K562 (cell line): ENCODE data around the gene DIP2C. TPM values are rescaled to one million over a fixed set of nuclear protein-coding genes. Genes with fewer than 3 reads are reported as not detected.
A peak's percentile ranks its signal among the peaks of the same experiment; 100 is the strongest.

Experiments
- ATAC-seq: fragments of 200-7000 bp; cut with Tn5 transposase; 3 replicates; pipeline ENCODE4 v1.9.1; 2020; ENCODE audit warnings: moderate library complexity
- BruUV-seq: library from RNA; stranded (reverse); fragments of 400-500 nt; replicated peaks from 2 replicates; lab custom pipeline; 2021; lab: Mats Ljungman, UMichigan
- CTCF ChIA-PET: fragments of 300-600 bp; formaldehyde crosslinking; extraction: SDS; loops from one replicate; lab custom pipeline; 2021; ENCODE audit warnings: low intra/inter-chr PET ratio; lab: Yijun Ruan, JAX
- POLR2A ChIA-PET: fragments of 300-600, 350-650 bp; sonication (Branson Sonifier 250); formaldehyde crosslinking; extraction: SDS; loops from one replicate; lab custom pipeline; 2021; ENCODE audit warnings: antibody characterized with exemption, inconsistent platforms; lab: Yijun Ruan, JAX
- DNase-seq, 4 experiments: peaks; one replicate each; pipeline versions ENCODE4 v3.0.0 to v3.0.0-alpha.2; 2011 to 2018; ENCODE audit warnings: low spot score in 3 of 4, mixed read lengths in 3 of 4; ENCODE audit errors: extremely low read depth in 1 of 4
- FAIRE-seq: peaks from 2 replicates; lab custom pipeline; 2011; peaks lifted over from hg19 to GRCh38; lab: Jason Lieb, UNC
- H2AFZ ChIP-seq: 2 replicates; pipeline ENCODE4 v1.6.0; 2011; ENCODE audit warnings: low read depth, low read length, control low read depth, inconsistent platforms
- H3K27ac ChIP-seq: fragments of 200-600 bp; 3 replicates; pipeline ENCODE4 v1.8.0; 2011; ENCODE audit warnings: low read depth, mild to moderate bottlenecking, control low read depth, inconsistent platforms, low read length, moderate library complexity, mixed read lengths; ENCODE audit errors: extremely low read depth
- H3K27me3 ChIP-seq, 2 experiments: fragments of 300-600 bp in 1 of 2; 2 replicates in 1 of 2; 3 replicates in 1 of 2; pipeline versions ENCODE4 v1.6.0 to v1.8.0; 2011; ENCODE audit warnings: inconsistent platforms in 2 of 2, low read length in 2 of 2, mild to moderate bottlenecking in 1 of 2, mixed read lengths in 1 of 2, moderate library complexity in 1 of 2; ENCODE audit not compliant: control insufficient read depth in 2 of 2, insufficient read depth in 2 of 2
- H3K36me3 ChIP-seq: fragments of 300-600 bp; 3 replicates; pipeline ENCODE4 v1.8.0; 2011; ENCODE audit warnings: mild to moderate bottlenecking, low read length, inconsistent platforms; ENCODE audit not compliant: control insufficient read depth, insufficient read depth
- H3K4me1 ChIP-seq, 2 experiments: fragments of 200-600 bp in 1 of 2; replicated peaks in 1 of 2; 2 replicates in 1 of 2; 3 replicates in 1 of 2; pipeline versions ENCODE4 v1.5.1 to v1.8.0; 2011; ENCODE audit warnings: inconsistent platforms in 2 of 2, low read length in 2 of 2, mild to moderate bottlenecking in 1 of 2, mixed read lengths in 1 of 2, moderate library complexity in 1 of 2; ENCODE audit not compliant: control insufficient read depth in 2 of 2, insufficient read depth in 2 of 2
- H3K4me2 ChIP-seq: 2 replicates; pipeline ENCODE4 v1.6.1; 2011; ENCODE audit warnings: low read length, control low read depth, inconsistent platforms, mixed read lengths; ENCODE audit not compliant: insufficient read depth
- H3K4me3 ChIP-seq: fragments of 200-600 bp; sonication (generic), shearing (Covaris generic); 2 replicates; pipeline ENCODE4 v1.5.1; 2016; ENCODE audit warnings: control low read depth, inconsistent platforms
- H3K79me2 ChIP-seq: fragments of 200-600 bp; 3 replicates; pipeline ENCODE4 v1.8.0; 2011; ENCODE audit warnings: low read length, inconsistent platforms; ENCODE audit not compliant: control insufficient read depth, insufficient read depth
- H3K9ac ChIP-seq, 2 experiments: 2 replicates each; pipeline versions ENCODE4 v1.6.0 to v1.6.1; 2011; ENCODE audit warnings: low read depth in 2 of 2, low read length in 2 of 2, control low read depth in 1 of 2, inconsistent platforms in 1 of 2, mild to moderate bottlenecking in 1 of 2, mixed read lengths in 1 of 2; ENCODE audit not compliant: insufficient read depth in 1 of 2
- H3K9me1 ChIP-seq: one replicate; pipeline ENCODE4 v1.6.0; 2011; ENCODE audit warnings: inconsistent platforms, mild to moderate bottlenecking, low read length, moderate library complexity; ENCODE audit not compliant: control insufficient read depth, insufficient read depth
- H3K9me3 ChIP-seq: replicated peaks from 2 replicates; pipeline ENCODE4 v1.5.1; 2011; ENCODE audit warnings: low read depth, low read length, inconsistent platforms; ENCODE audit not compliant: control insufficient read depth, insufficient read depth
- H4K20me1 ChIP-seq: replicated peaks from 2 replicates; pipeline ENCODE4 v1.6.1; 2011; ENCODE audit warnings: low read length, inconsistent platforms, mixed read lengths; ENCODE audit not compliant: control insufficient read depth, insufficient read depth
- ETV1 ChIP-seq: fragments of 450-650 bp; conservative IDR thresholded peaks from 2 replicates; pipeline ENCODE4 v1.6.1; 2016; ENCODE audit warnings: missing genetic modification characterization, control low read depth, low read depth, missing compliant biosample characterization
- FOXA1 ChIP-seq: fragments of 450-650 bp; IDR thresholded peaks from 2 replicates; pipeline ENCODE4 v1.6.1; 2016; ENCODE audit warnings: mild to moderate bottlenecking, borderline replicate concordance
- GATAD2B ChIP-seq: fragments of 450-650 bp; IDR thresholded peaks from 2 replicates; pipeline ENCODE4 v1.6.1; 2017; ENCODE audit warnings: mild to moderate bottlenecking, borderline replicate concordance
- HDGF ChIP-seq: fragments of 450-650 bp; IDR thresholded peaks from 2 replicates; pipeline ENCODE4 v1.6.1; 2016
- IRF2 ChIP-seq: sonication (generic); formaldehyde crosslinking; IDR thresholded peaks from 2 replicates; pipeline ENCODE4 v1.8.1; 2022; ENCODE audit warnings: mild to moderate bottlenecking, missing genetic modification reagents
- MCM2 ChIP-seq: fragments of 450-650 bp; IDR thresholded peaks from 2 replicates; pipeline ENCODE4 v1.6.1; 2017; ENCODE audit warnings: low read depth, mild to moderate bottlenecking
- NFXL1 ChIP-seq: fragments of 450-650 bp; formaldehyde crosslinking; IDR thresholded peaks from 2 replicates; pipeline ENCODE4 v1.4.0; 2021; ENCODE audit warnings: mild to moderate bottlenecking
- NR2C2 ChIP-seq, 2 experiments: fragments of 200-800 bp in 1 of 2; sonication (Bioruptor generic) in 1 of 2; sonication (generic) in 1 of 2; formaldehyde crosslinking in 1 of 2; IDR thresholded peaks; 2 replicates each; pipeline versions ENCODE4 v1.6.1 to v1.8.0; 2016 to 2022; ENCODE audit warnings: mild to moderate bottlenecking in 1 of 2, missing compliant biosample characterization in 1 of 2, missing genetic modification characterization in 1 of 2, missing genetic modification reagents in 1 of 2
- PTBP1 ChIP-seq: fragments of 200-400 bp; formaldehyde crosslinking; IDR thresholded peaks from 2 replicates; pipeline ENCODE4 v1.6.1; 2017; ENCODE audit warnings: low read depth, low read length
- PTRF ChIP-seq: fragments of 450-650 bp; IDR thresholded peaks from 2 replicates; pipeline ENCODE4 v1.6.1; 2016; ENCODE audit warnings: mild to moderate bottlenecking, missing genetic modification characterization, missing compliant biosample characterization
- RBM15 ChIP-seq: fragments of 200-400 bp; formaldehyde crosslinking; IDR thresholded peaks from 2 replicates; pipeline ENCODE4 v1.6.1; 2018; ENCODE audit warnings: mild to moderate bottlenecking, low read length, moderate library complexity; ENCODE audit not compliant: insufficient read depth
- SIN3B ChIP-seq: fragments of 450-650 bp; IDR thresholded peaks from 2 replicates; pipeline ENCODE4 v1.6.1; 2017; ENCODE audit warnings: low read depth, mild to moderate bottlenecking, moderate library complexity
- SMC3 ChIP-seq: conservative IDR thresholded peaks from 2 replicates; pipeline ENCODE4 v1.6.1; 2011; ENCODE audit warnings: low read depth, low read length, improper control_type of control experiment; ENCODE audit not compliant: insufficient read depth
- TBP ChIP-seq: optimal IDR thresholded peaks from 2 replicates; pipeline ENCODE3; 2011; ENCODE audit warnings: low read depth, low read length, improper control_type of control experiment
- YBX1 ChIP-seq: fragments of 450-650 bp; IDR thresholded peaks from 2 replicates; pipeline ENCODE4 v1.7.1; 2016; ENCODE audit warnings: mild to moderate bottlenecking
- ZNF239 ChIP-seq: fragments of 250-450 bp; sonication (Bioruptor Pico); IDR thresholded peaks from 2 replicates; pipeline ENCODE4 v1.4.0; 2020; ENCODE audit warnings: mild to moderate bottlenecking
- ZSCAN29 ChIP-seq: fragments of 450-650 bp; IDR thresholded peaks from 2 replicates; pipeline ENCODE4 v1.6.1; 2017
- WGBS: fragments of 100-300 bp; shearing (Covaris generic); methylation state at CpG from one replicate; pipeline ENCODE4 v1.1.6; 2016; ENCODE audit warnings: low coverage, mixed read lengths; ENCODE audit not compliant: insufficient coverage; ENCODE audit errors: missing lambda C conversion rate; 5-methylcytosine and 5-hydroxymethylcytosine counted together
- in situ Hi-C: fragments of 300-500 bp; cut with MboI; formaldehyde crosslinking; loops from 4 replicates; pipeline ENCODE4 v1.15.0; 2018; ENCODE audit warnings: inconsistent platforms, mixed read lengths
- intact Hi-C: fragments of 100-400 bp; cut with micrococcal nuclease; formaldehyde crosslinking; loops from 2 replicates; pipeline ENCODE4 v1.14.2; 2022
- polyA plus RNA-seq, 8 experiments: library from polyadenylated mRNA; depleted of rRNA in 4 of 8; stranded (reverse) in 5 of 8; unstranded in 3 of 8; fragments of >200 nt; fragmentation: Nextera tagmentation in 2 of 8; fragmentation: Illumina TruSeq in 1 of 8; extraction: Ambion mirVana in 2 of 8; extraction: Trizol in 1 of 8; gene quantifications; 2 replicates each; pipeline versions ENCODE4 v1.2.1 to v1.2.3, GENCODE V29; 2011 to 2014; ENCODE audit warnings: inconsistent platforms in 1 of 8, missing spikeins in 1 of 8
- total RNA-seq, 7 experiments: library from RNA; depleted of rRNA in 6 of 7; stranded (reverse); fragments of >200 nt in 6 of 7; fragmentation: Illumina TruSeq in 2 of 7; extraction: Trizol in 2 of 7; gene quantifications; 2 replicates each; pipeline versions ENCODE4 v1.2.1 to v1.2.3, GENCODE V29; 2011 to 2021; ENCODE audit warnings: low replicate concordance in 1 of 7
- TF ChIP-seq, protein P1 (sequence below), 3 experiments: fragments of 200-800 bp in 1 of 3; sonication (Bioruptor generic) in 1 of 3; sonication (generic) in 1 of 3; formaldehyde crosslinking in 1 of 3; IDR thresholded peaks; 2 replicates each; pipeline versions ENCODE4 v1.6.1 to v1.8.0; 2016 to 2022; ENCODE audit warnings: mild to moderate bottlenecking in 2 of 3, missing compliant biosample characterization in 2 of 3, missing genetic modification characterization in 2 of 3, missing genetic modification reagents in 1 of 3

Gene DIP2C
- total and polyA plus RNA-seq, 9 of the 15 experiments (the other 6 are each of a cell fraction or from before 2014, with no cell fraction given) = 0.01 TPM; not detected in 8

- POLR2A ChIA-PET = no interaction called here
- 28% methylated on average over 7 of the region's 7 CpGs for WGBS
- H3K4me1 ChIP-seq = no peaks in the 10 kb centered on the region
- no peak overlapping the region for H3K4me2 ChIP-seq
- peaks cover 6% of the 10 kb centered on the region; the same call in 1 of the 2 replicates for H3K9me3 ChIP-seq
- no peaks in the 10 kb centered on the region for H3K9me1 ChIP-seq
- no TSS peak for BruUV-seq
- intact Hi-C loops (no loop called here), in situ Hi-C loops (no loop called here)
- CTCF ChIA-PET = no interaction called here
- H3K79me2 ChIP-seq = no peaks in the 10 kb centered on the region
- FAIRE-seq (peak; percentile 77), ATAC-seq (no peak), DNase-seq (no peak)
- H3K27me3 ChIP-seq = peaks cover 10 to 38% of the 10 kb centered on the region in 2 experiments; a peak in 4 of 5 replicates
- H4K20me1 ChIP-seq = no peaks in the 10 kb centered on the region
- no peak overlapping the region for H3K4me3 ChIP-seq
- no peak overlapping the region for H2AFZ ChIP-seq
- no peaks in the 10 kb centered on the region for H3K36me3 ChIP-seq
- no peak overlapping the region for H3K27ac ChIP-seq
- no peak overlapping the region for H3K9ac ChIP-seq
- TF ChIP-seq NFXL1 (no peak), IRF2 (0 out of 2 replicates have a peak, but pooled peaks have one; percentile 73)
Observed at GRCh38 chr10:667602-668143, 21.8 kb downstream of the DIP2C start.

GRCh38 chr10:667096-667495 is 22.4 kb downstream of the DIP2C start:
- Histone ChIP-seq H3K27ac (no peak overlapping the region), H3K9me3 (peaks cover 6% of the 10 kb centered on the region; the same call in 1 of the 2 replicates), H4K20me1 (no peaks in the 10 kb centered on the region), H2AFZ (no peak overlapping the region), H3K4me3 (no peak overlapping the region), H3K4me1 (no peaks in the 10 kb centered on the region), H3K4me2 (no peak overlapping the region), H3K9me1 (no peaks in the 10 kb centered on the region), H3K79me2 (no peaks in the 10 kb centered on the region), H3K27me3 (peaks cover 10 to 40% of the 10 kb centered on the region in 2 experiments; a peak in 4 of 5 replicates), H3K36me3 (no peaks in the 10 kb centered on the region), H3K9ac (no peak overlapping the region)
- BruUV-seq = no TSS peak
- intact Hi-C loops = no loop called here
- ChIA-PET POLR2A (no interaction called here), CTCF (no interaction called here)
- DNase-seq (no peak), ATAC-seq (no peak), FAIRE-seq (no peak)
- in situ Hi-C loops = no loop called here
- WGBS = 43% methylated on average over 15 of the region's 15 CpGs
- no peak for TF ChIP-seq SIN3B
- TF ChIP-seq PTRF (tag) = no peak
- no peak for TF ChIP-seq PTBP1
- no peak for TF ChIP-seq ETV1 (tag)
- TF ChIP-seq TBP = no peak
- no peak for TF ChIP-seq HDGF
- no peak for TF ChIP-seq NR2C2 (CRISPR knock-in tag; IDR thresholded peaks at IDR 0.05)
- TF ChIP-seq NR2C2 (tag; IDR thresholded peaks at IDR 0.05) = no peak
- TF ChIP-seq, protein P1, sequence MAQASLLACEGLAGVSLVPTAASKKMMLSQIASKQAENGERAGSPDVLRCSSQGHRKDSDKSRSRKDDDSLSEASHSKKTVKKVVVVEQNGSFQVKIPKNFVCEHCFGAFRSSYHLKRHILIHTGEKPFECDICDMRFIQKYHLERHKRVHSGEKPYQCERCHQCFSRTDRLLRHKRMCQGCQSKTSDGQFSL (CRISPR knock-in tag; IDR thresholded peaks at IDR 0.05) = no peak
- TF ChIP-seq, protein P1 (tag; IDR thresholded peaks at IDR 0.05) = no peak
- no peak for TF ChIP-seq ZSCAN29
- no peak for TF ChIP-seq SMC3
- no peak for TF ChIP-seq RBM15
- no peak for TF ChIP-seq YBX1
- no peak for TF ChIP-seq ZNF239
- no peak for TF ChIP-seq FOXA1
- no peak for TF ChIP-seq MCM2
- TF ChIP-seq GATAD2B = no peak
